HL-60 (cell line): ENCODE results near the gene FAM78B.

Source experiments
- DNase-seq, 2 experiments: peaks; one replicate each; pipeline ENCODE4 v3.0.0-alpha.2; 2010 to 2020; ENCODE audit warnings: low read depth in 1 of 2, low spot score in 1 of 2
- H3K27ac ChIP-seq: fragments of 250-450 bp; sonication (Bioruptor Pico); replicated peaks from 2 replicates; pipeline ENCODE4 v1.5.1; 2020; ENCODE audit warnings: mild to moderate bottlenecking, moderate library complexity
- H3K27me3 ChIP-seq: fragments of 250-450 bp; sonication (Bioruptor Pico); 2 replicates; pipeline ENCODE4 v1.5.1; 2021; ENCODE audit warnings: mild to moderate bottlenecking, moderate library complexity; ENCODE audit not compliant: insufficient read depth, poor library complexity, severe bottlenecking
- H3K4me3 ChIP-seq: replicated peaks from 2 replicates; pipeline ENCODE4 v1.5.1; 2011; ENCODE audit warnings: mild to moderate bottlenecking, control low read depth, low read length; ENCODE audit not compliant: insufficient read depth
- GABPA ChIP-seq: IDR thresholded peaks from 2 replicates; pipeline ENCODE4 v1.6.1; 2012; ENCODE audit warnings: low read depth
- POLR2AphosphoS5 ChIP-seq: IDR thresholded peaks from 2 replicates; pipeline ENCODE4 v1.6.1; 2012; ENCODE audit warnings: low read depth
- SPI1 ChIP-seq: IDR thresholded peaks from 2 replicates; pipeline ENCODE4 v1.6.1; 2012; ENCODE audit warnings: low read depth, mild to moderate bottlenecking, borderline replicate concordance
- TF ChIP-seq, protein P1 (sequence below): IDR thresholded peaks from 2 replicates; pipeline ENCODE4 v1.6.1; 2012; ENCODE audit warnings: low read depth; ENCODE audit not compliant: insufficient replicate concordance
- TF ChIP-seq, protein P2 (sequence below): IDR thresholded peaks from one replicate; pipeline ENCODE4 v1.5.1; 2011; ENCODE audit warnings: low read length, control low read depth, inconsistent platforms; ENCODE audit not compliant: insufficient read depth

The FAM78B gene

DNA sequence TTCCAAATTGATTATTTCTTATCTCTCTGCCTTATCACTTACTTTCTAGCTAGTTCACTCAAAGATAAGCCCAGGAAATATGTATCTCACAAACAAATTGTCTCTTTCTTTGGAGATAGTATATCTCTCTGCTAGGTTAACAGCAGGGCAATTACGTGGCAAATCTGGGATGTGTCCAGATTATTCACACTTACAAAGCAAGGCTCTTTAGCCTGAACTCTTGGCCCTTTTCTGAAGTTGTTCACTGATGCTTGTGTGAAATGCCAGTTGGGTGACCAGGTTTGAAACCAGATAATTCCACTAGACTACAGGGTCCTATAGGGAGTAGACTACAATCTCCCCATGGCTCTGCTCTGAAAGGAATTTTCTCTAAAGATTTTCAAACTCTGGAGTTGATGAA lies 30.8 kb upstream of the FAM78B start:
- no peak overlapping the region for H3K4me3 ChIP-seq
- no peak overlapping the region for H3K27ac ChIP-seq
- H3K27me3 ChIP-seq: peaks cover 2% of the 10 kb centered on the region
- TF ChIP-seq GABPA (no peak), POLR2AphosphoS5 (no peak), SPI1 (no peak)
- TF ChIP-seq, protein P1, sequence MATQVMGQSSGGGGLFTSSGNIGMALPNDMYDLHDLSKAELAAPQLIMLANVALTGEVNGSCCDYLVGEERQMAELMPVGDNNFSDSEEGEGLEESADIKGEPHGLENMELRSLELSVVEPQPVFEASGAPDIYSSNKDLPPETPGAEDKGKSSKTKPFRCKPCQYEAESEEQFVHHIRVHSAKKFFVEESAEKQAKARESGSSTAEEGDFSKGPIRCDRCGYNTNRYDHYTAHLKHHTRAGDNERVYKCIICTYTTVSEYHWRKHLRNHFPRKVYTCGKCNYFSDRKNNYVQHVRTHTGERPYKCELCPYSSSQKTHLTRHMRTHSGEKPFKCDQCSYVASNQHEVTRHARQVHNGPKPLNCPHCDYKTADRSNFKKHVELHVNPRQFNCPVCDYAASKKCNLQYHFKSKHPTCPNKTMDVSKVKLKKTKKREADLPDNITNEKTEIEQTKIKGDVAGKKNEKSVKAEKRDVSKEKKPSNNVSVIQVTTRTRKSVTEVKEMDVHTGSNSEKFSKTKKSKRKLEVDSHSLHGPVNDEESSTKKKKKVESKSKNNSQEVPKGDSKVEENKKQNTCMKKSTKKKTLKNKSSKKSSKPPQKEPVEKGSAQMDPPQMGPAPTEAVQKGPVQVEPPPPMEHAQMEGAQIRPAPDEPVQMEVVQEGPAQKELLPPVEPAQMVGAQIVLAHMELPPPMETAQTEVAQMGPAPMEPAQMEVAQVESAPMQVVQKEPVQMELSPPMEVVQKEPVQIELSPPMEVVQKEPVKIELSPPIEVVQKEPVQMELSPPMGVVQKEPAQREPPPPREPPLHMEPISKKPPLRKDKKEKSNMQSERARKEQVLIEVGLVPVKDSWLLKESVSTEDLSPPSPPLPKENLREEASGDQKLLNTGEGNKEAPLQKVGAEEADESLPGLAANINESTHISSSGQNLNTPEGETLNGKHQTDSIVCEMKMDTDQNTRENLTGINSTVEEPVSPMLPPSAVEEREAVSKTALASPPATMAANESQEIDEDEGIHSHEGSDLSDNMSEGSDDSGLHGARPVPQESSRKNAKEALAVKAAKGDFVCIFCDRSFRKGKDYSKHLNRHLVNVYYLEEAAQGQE: no peak
- TF ChIP-seq, protein P2, sequence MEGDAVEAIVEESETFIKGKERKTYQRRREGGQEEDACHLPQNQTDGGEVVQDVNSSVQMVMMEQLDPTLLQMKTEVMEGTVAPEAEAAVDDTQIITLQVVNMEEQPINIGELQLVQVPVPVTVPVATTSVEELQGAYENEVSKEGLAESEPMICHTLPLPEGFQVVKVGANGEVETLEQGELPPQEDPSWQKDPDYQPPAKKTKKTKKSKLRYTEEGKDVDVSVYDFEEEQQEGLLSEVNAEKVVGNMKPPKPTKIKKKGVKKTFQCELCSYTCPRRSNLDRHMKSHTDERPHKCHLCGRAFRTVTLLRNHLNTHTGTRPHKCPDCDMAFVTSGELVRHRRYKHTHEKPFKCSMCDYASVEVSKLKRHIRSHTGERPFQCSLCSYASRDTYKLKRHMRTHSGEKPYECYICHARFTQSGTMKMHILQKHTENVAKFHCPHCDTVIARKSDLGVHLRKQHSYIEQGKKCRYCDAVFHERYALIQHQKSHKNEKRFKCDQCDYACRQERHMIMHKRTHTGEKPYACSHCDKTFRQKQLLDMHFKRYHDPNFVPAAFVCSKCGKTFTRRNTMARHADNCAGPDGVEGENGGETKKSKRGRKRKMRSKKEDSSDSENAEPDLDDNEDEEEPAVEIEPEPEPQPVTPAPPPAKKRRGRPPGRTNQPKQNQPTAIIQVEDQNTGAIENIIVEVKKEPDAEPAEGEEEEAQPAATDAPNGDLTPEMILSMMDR: no peak
- DNase-seq: no peak

DNA sequence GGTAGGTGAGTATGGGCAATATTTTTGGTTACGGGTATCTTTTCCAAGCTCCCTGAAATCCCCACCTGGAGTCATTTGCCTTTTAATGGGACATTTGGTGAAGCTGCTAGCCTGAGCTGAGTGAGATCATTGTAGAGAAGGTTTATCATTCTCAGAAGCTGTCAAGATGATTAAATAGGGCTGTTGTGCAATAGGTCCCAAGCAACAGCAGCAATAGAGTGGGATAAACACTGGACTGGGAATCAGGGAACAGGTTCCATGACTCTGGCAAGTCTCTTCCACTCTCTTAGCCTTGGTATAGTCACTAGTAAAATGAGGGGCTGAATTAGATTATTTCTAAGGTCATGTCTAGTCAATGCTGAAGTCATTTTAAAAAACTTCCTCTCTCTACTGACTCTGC lies 30.3 kb upstream of the FAM78B start:
- no peak overlapping the region for H3K4me3 ChIP-seq
- no peak for DNase-seq
- H3K27ac ChIP-seq: no peak overlapping the region
- H3K27me3 ChIP-seq: peaks cover 2% of the 10 kb centered on the region
- TF ChIP-seq, protein P1: no peak
- TF ChIP-seq SPI1: no peak
- TF ChIP-seq GABPA: no peak
- no peak for TF ChIP-seq POLR2AphosphoS5

DNA sequence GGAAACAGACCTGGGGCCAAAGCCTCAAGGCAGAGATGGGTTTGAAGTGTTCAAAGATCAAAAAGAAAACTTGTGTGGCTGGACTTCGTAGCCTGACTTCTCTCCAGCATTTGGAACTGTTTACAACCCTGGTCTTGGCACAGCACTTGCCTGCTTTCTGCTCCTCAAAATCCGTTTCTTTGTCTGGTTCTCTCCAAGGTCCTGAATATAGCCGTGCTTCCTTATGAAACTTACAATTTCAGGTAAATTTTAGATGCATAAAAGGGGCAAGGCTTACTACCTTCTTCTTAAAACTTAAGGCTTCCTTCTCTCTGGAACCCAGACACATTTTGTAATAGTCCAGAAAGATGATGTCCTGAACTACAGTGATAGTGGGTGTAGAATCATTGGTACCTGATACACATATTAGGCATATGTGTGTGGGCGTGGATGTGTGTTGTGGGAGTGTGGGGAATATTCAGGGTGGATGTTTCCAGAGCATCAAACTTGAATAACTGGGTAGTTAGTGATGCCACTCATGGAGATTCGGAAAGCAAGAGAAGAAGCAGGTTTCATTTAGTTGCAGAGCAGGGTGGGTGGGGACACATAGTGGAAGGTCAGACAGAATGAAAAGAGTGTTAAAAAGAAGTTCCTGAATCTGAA lies 26.4 kb upstream of the FAM78B start:
- Histone ChIP-seq H3K27ac (no peak overlapping the region), H3K27me3 (no peaks in the 10 kb centered on the region), H3K4me3 (no peak overlapping the region)
- no peak for DNase-seq
- TF ChIP-seq GABPA (no peak), POLR2AphosphoS5 (no peak), SPI1 (no peak)
- TF ChIP-seq, protein P1: peak; percentile 88
- TF ChIP-seq, protein P2: no peak
